Muscle of arm (tissue), 12 donors: ENCODE data around the gene KRTAP12-2. TPM values are rescaled to one million over a fixed set of nuclear protein-coding genes. Genes with fewer than 3 reads are reported as not detected.
"Not testable (repeated sequence)": the region's sequence is repeated elsewhere in the genome, so short reads cannot be mapped to it uniquely, and the experiment has no call there.

Experiments
- DNase-seq: peaks from one replicate; pipeline ENCODE4 v3.0.0-alpha.2; 2013
- polyA plus RNA-seq, 12 donors: library from polyadenylated mRNA; unstranded; fragments of 120-200 nt; gene quantifications; one replicate each; pipeline ENCODE4 v1.2.1, GENCODE V29; 2013; ENCODE audit not compliant: insufficient read length in 12 of 12

KRTAP12-2 gene
- polyA plus RNA-seq, 12 donors: not detected

- DNase-seq: not testable (repeated sequence)
These were observed 18.3 kb upstream of the KRTAP12-2 start for GRCh38 chr21:44685050-44685449.

- DNase-seq: no peak
These were observed 17.8 kb upstream of the KRTAP12-2 start for GRCh38 chr21:44684483-44684882.

GRCh38 chr21:44684077-44684476 lies 17.4 kb upstream of the KRTAP12-2 start:
- DNase-seq: no peak

GRCh38 chr21:44682580-44683151 lies 15.9 kb upstream of the KRTAP12-2 start:
- DNase-seq: no peak

GRCh38 chr21:44681861-44682579 lies 15.3 kb upstream of the KRTAP12-2 start, which contains the start of gene KRTAP12-1:
Gene KRTAP12-1 (minus strand): TSS chr21:44682163. CDS start chr21:44682123, 40 bp downstream.
- no peak for DNase-seq

- DNase-seq: no peak
These were observed 14.4 kb upstream of the KRTAP12-2 start for GRCh38 chr21:44681152-44681551.

- DNase-seq: no peak
These were observed 11.2 kb upstream of the KRTAP12-2 start for GRCh38 chr21:44677881-44678280.

- no peak for DNase-seq
These were observed 5.2 kb upstream of the KRTAP12-2 start for GRCh38 chr21:44671911-44672310.

- DNase-seq: no peak
These were observed 4.1 kb upstream of the KRTAP12-2 start for GRCh38 chr21:44670642-44671432.

GRCh38 chr21:44667612-44668011 lies 885 bp upstream of the KRTAP12-2 start:
- DNase-seq: no peak

GRCh38 chr21:44664691-44665090 lies 2.0 kb downstream of the KRTAP12-2 start:
- DNase-seq: no peak

GRCh38 chr21:44661567-44661966 lies 5.2 kb downstream of the KRTAP12-2 start:
- not testable (repeated sequence) for DNase-seq

- no peak for DNase-seq
These were observed 7.7 kb downstream of the KRTAP12-2 start for GRCh38 chr21:44658913-44659595.

- DNase-seq: no peak
These were observed 8.2 kb downstream of the KRTAP12-2 start for GRCh38 chr21:44658541-44658910.

GRCh38 chr21:44657635-44658540 lies 8.8 kb downstream of the KRTAP12-2 start, which contains the start of gene KRTAP12-3:
Gene KRTAP12-3 (plus strand): TSS chr21:44657932. CDS start chr21:44657980, 48 bp downstream.
- no peak for DNase-seq

GRCh38 chr21:44656868-44657267 lies 9.9 kb downstream of the KRTAP12-2 start:
- no peak for DNase-seq

- DNase-seq: no peak
These were observed 12.1 kb downstream of the KRTAP12-2 start, which contains the start of gene KRTAP12-4 for GRCh38 chr21:44654576-44655175. Gene KRTAP12-4 (minus strand): TSS chr21:44654659. CDS start chr21:44654614, 45 bp downstream.

- no peak for DNase-seq
These were observed 12.8 kb downstream of the KRTAP12-2 start for GRCh38 chr21:44653656-44654575.

GRCh38 chr21:44653123-44653522 lies 13.6 kb downstream of the KRTAP12-2 start:
- no peak for DNase-seq
